BLaER1 treated with 17β-estradiol and CSF1 and Interleukin-3, amounts not matched to agents 10 nM and 100 nM (cell line): ENCODE data around the gene SPACA6.

Source experiments
- H3K27ac ChIP-seq, 11 experiments: shearing (Covaris generic); formaldehyde crosslinking; 2 replicates each; pipeline ENCODE4 v1.8.1; 2022
- H3K27me3 ChIP-seq, 11 experiments: shearing (Covaris generic); formaldehyde crosslinking; 2 replicates each; pipeline ENCODE4 v1.8.1; 2022
- H3K36me3 ChIP-seq, 11 experiments: shearing (Covaris generic); formaldehyde crosslinking; 2 replicates each; pipeline ENCODE4 v1.8.1; 2022
- H3K4me1 ChIP-seq, 10 experiments: shearing (Covaris generic); formaldehyde crosslinking; 2 replicates each; pipeline ENCODE4 v1.8.1; 2022
- H3K4me2 ChIP-seq, 11 experiments: shearing (Covaris generic); formaldehyde crosslinking; 2 replicates each; pipeline ENCODE4 v1.8.1; 2022
- H3K4me3 ChIP-seq, 10 experiments: shearing (Covaris generic); formaldehyde crosslinking; 2 replicates each; pipeline ENCODE4 v1.8.1; 2022
- H3K9ac ChIP-seq, 11 experiments: shearing (Covaris generic); formaldehyde crosslinking; 2 replicates each; pipeline ENCODE4 v1.8.1; 2022
- H3K9me3 ChIP-seq, 11 experiments: shearing (Covaris generic); formaldehyde crosslinking; replicated peaks in 1 of 11; 2 replicates each; pipeline ENCODE4 v1.8.1; 2022
- H4K20me1 ChIP-seq, 11 experiments: shearing (Covaris generic); formaldehyde crosslinking; 2 replicates each; pipeline ENCODE4 v1.8.1; 2022
- Cebpa-rat ChIP-seq, 11 experiments: shearing (Covaris generic); IDR thresholded peaks; 2 replicates each; pipeline ENCODE4 v1.8.1; 2022

Gene SPACA6

GRCh38 chr19:51713319-51714285 is 20.5 kb downstream of the SPACA6 start:
- Histone ChIP-seq H3K27ac (no peak overlapping the region), H3K9ac (no peak overlapping the region), H3K9me3 (peaks cover 0 to 7% (median 0%) of the 10 kb centered on the region in 11 experiments; a peak in 5 of 22 replicates), H3K4me2 (peak overlapping the region in 1 of 11 experiments; percentile 70; a peak in 1 of 22 replicates), H4K20me1 (no peaks in the 10 kb centered on the region; a peak in 1 of 22 replicates), H3K4me1 (peaks cover 32 to 50% (median 44%) of the 10 kb centered on the region in 10 experiments), H3K27me3 (no peaks in the 10 kb centered on the region), H3K4me3 (no peak overlapping the region), H3K36me3 (peaks cover 0 to 15% (median 0%) of the 10 kb centered on the region in 11 experiments; a peak in 8 of 22 replicates)
- TF ChIP-seq Cebpa-rat (IDR thresholded peaks at IDR 0.05): no peak

- Histone ChIP-seq H3K36me3 (peaks cover 0 to 15% (median 0%) of the 10 kb centered on the region in 11 experiments; a peak in 8 of 22 replicates), H3K27me3 (no peaks in the 10 kb centered on the region), H3K9ac (no peak overlapping the region), H3K4me2 (peak overlapping the region in 1 of 11 experiments; percentile 32; a peak in 2 of 22 replicates), H3K4me3 (no peak overlapping the region), H3K4me1 (peaks cover 22 to 38% (median 34%) of the 10 kb centered on the region in 10 experiments), H3K9me3 (peaks cover 0 to 16% (median 7%) of the 10 kb centered on the region in 11 experiments; a peak in 13 of 22 replicates), H3K27ac (no peak overlapping the region), H4K20me1 (no peaks in the 10 kb centered on the region; a peak in 1 of 22 replicates)
- TF ChIP-seq Cebpa-rat (IDR thresholded peaks at IDR 0.05): no peak
Observed at GRCh38 chr19:51714848-51715247, 21.7 kb downstream of the SPACA6 start.

- TF ChIP-seq Cebpa-rat (IDR thresholded peaks at IDR 0.05): no peak
Observed at GRCh38 chr19:51715850-51716249, 22.7 kb downstream of the SPACA6 start.

DNA sequence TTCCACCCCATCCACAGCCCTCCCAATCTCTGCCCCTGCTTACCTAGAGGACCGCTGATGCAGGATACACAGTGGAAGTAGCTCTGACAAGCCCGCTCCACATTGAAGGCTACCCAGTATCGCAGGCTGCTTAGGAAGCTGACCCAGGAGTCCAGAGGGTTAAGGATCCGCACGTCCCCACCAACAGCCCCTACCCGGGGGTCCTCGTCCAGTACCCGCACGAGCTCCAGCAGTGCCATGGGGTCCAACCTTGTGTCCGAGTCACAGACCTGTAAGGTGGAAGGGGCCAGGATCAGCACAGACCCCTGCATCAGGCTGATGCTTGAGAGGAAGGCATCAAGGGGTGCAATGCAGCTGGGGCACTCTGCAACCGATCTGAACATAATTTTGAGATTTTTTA is 23.8 kb downstream of the SPACA6 start:
- H3K27me3 ChIP-seq: no peaks in the 10 kb centered on the region
- H3K4me3 ChIP-seq: no peak overlapping the region

More at GRCh38 chr19:51715850-51716249, 22.7 kb downstream of the SPACA6 start:
- H3K9ac ChIP-seq: no peak overlapping the region
- no peak overlapping the region for H3K4me3 ChIP-seq
- H3K4me1 ChIP-seq: peaks cover 12 to 28% (median 24%) of the 10 kb centered on the region in 10 experiments
- H3K36me3 ChIP-seq: peaks cover 0 to 15% (median 0%) of the 10 kb centered on the region in 11 experiments; a peak in 8 of 22 replicates
- H3K4me2 ChIP-seq: no peak overlapping the region
- H3K27me3 ChIP-seq: no peaks in the 10 kb centered on the region
- H4K20me1 ChIP-seq: no peaks in the 10 kb centered on the region; a peak in 1 of 22 replicates
- no peak overlapping the region for H3K27ac ChIP-seq
- H3K9me3 ChIP-seq: peaks cover 0 to 16% (median 7%) of the 10 kb centered on the region in 11 experiments; a peak in 13 of 22 replicates

GRCh38 chr19:51719251-51719988 is 26.3 kb downstream of the SPACA6 start:
- H4K20me1 ChIP-seq: no peaks in the 10 kb centered on the region
- H3K9ac ChIP-seq: no peak overlapping the region
- H3K27me3 ChIP-seq: no peaks in the 10 kb centered on the region
- H3K4me1 ChIP-seq: peaks cover 10 to 28% (median 16%) of the 10 kb centered on the region in 10 experiments
- peaks cover 0 to 14% (median 7%) of the 10 kb centered on the region in 11 experiments; a peak in 13 of 22 replicates for H3K9me3 ChIP-seq
- TF ChIP-seq Cebpa-rat (IDR thresholded peaks at IDR 0.05): no peak
- H3K4me3 ChIP-seq: no peak overlapping the region
- no peaks in the 10 kb centered on the region for H3K36me3 ChIP-seq
- H3K27ac ChIP-seq: no peak overlapping the region
- H3K4me2 ChIP-seq: no peak overlapping the region

More for the DNA sequence above, 23.8 kb downstream of the SPACA6 start:
- peaks cover 0 to 15% (median 0%) of the 10 kb centered on the region in 11 experiments; a peak in 8 of 22 replicates for H3K36me3 ChIP-seq
- H3K9ac ChIP-seq: no peak overlapping the region
- TF ChIP-seq Cebpa-rat (IDR thresholded peaks at IDR 0.05): no peak
- H3K4me2 ChIP-seq: no peak overlapping the region
- H4K20me1 ChIP-seq: no peaks in the 10 kb centered on the region; a peak in 1 of 22 replicates
- H3K4me1 ChIP-seq: peaks cover 5 to 17% (median 13%) of the 10 kb centered on the region in 10 experiments; a peak in 19 of 20 replicates
- peaks cover 0 to 16% (median 7%) of the 10 kb centered on the region in 11 experiments; a peak in 13 of 22 replicates for H3K9me3 ChIP-seq
- no peak overlapping the region for H3K27ac ChIP-seq

- Histone ChIP-seq H3K4me3 (no peak overlapping the region), H3K9ac (no peak overlapping the region), H3K4me1 (peaks cover 27 to 53% (median 39%) of the 10 kb centered on the region in 10 experiments), H3K27ac (no peak overlapping the region), H3K27me3 (peaks cover 0 to 10% (median 0%) of the 10 kb centered on the region in 11 experiments; a peak in 2 of 22 replicates), H3K36me3 (no peaks in the 10 kb centered on the region), H3K4me2 (peak overlapping the region in 2 of 11 experiments; percentile 3 to 49; a peak in 5 of 22 replicates), H4K20me1 (no peaks in the 10 kb centered on the region), H3K9me3 (peaks cover 0 to 14% (median 6%) of the 10 kb centered on the region in 11 experiments; a peak in 11 of 22 replicates)
- no peak for TF ChIP-seq Cebpa-rat (IDR thresholded peaks at IDR 0.05)
Observed at GRCh38 chr19:51721905-51722304, 28.8 kb downstream of the SPACA6 start.

- H3K4me1 ChIP-seq: peaks cover 33 to 59% (median 45%) of the 10 kb centered on the region in 10 experiments
- TF ChIP-seq Cebpa-rat (IDR thresholded peaks at IDR 0.05): no peak
- peaks cover 0 to 10% (median 0%) of the 10 kb centered on the region in 11 experiments; a peak in 2 of 22 replicates for H3K27me3 ChIP-seq
- no peaks in the 10 kb centered on the region for H4K20me1 ChIP-seq
- H3K9me3 ChIP-seq: peaks cover 0 to 14% (median 6%) of the 10 kb centered on the region in 11 experiments; a peak in 11 of 22 replicates
- H3K4me3 ChIP-seq: no peak overlapping the region
- no peaks in the 10 kb centered on the region for H3K36me3 ChIP-seq
- no peak overlapping the region for H3K9ac ChIP-seq
- H3K4me2 ChIP-seq: peak overlapping the region in 5 of 11 experiments; percentile 3 to 83 (median 49); a peak in 9 of 22 replicates
- no peak overlapping the region for H3K27ac ChIP-seq
Observed at GRCh38 chr19:51722492-51722891, 29.4 kb downstream of the SPACA6 start.

DNA sequence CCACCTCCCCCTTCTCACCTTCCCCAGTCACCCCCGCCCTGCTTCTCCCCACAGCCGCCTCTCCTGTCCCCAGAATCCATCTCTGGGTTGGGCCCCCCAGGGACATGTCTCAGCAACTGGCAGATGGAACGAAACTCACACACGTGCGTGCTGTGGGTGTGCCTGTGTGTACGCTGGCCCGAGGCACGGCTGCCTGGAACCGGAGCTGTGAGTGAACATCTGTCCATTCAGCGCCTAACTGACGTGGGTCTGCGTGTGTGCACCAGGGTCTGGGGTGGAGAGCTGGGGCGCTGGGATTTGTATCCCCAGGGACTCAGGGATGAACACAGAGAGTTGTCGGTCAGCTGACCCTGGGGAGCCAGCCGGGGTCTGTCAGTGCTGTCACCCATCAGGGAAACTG is 31.4 kb downstream of the SPACA6 start:
- peaks cover 0 to 10% (median 0%) of the 10 kb centered on the region in 11 experiments; a peak in 2 of 22 replicates for H3K27me3 ChIP-seq
- H3K9me3 ChIP-seq: peaks cover 0 to 9% (median 2%) of the 10 kb centered on the region in 11 experiments; a peak in 9 of 22 replicates
- H3K27ac ChIP-seq: peak overlapping the region in 4 of 11 experiments; percentile 21 to 43 (median 31); a peak in 8 of 22 replicates
- peak overlapping the region in 7 of 11 experiments; percentile 7 to 39 (median 30); a peak in 6 of 22 replicates for H3K9ac ChIP-seq
- peaks cover 46 to 69% (median 60%) of the 10 kb centered on the region in 10 experiments for H3K4me1 ChIP-seq
- H4K20me1 ChIP-seq: no peaks in the 10 kb centered on the region
- peak overlapping the region; percentile 55 to 83 (median 74) for H3K4me2 ChIP-seq
- H3K36me3 ChIP-seq: no peaks in the 10 kb centered on the region
- no peak for TF ChIP-seq Cebpa-rat (IDR thresholded peaks at IDR 0.05)
- no peak overlapping the region; a peak in 1 of 20 replicates for H3K4me3 ChIP-seq
